Psoas muscle (tissue), 8 donors: ENCODE data around the gene IL1RN. TPM values are rescaled to one million over a fixed set of nuclear protein-coding genes. Genes with fewer than 3 reads are reported as not detected.
A peak's percentile ranks its signal among the peaks of the same experiment; 100 is the strongest.

Experiments
- ATAC-seq, 4 donors: fragments of 200-7000 bp; cut with Tn5 transposase; one replicate each; pipeline ENCODE4 v1.9.1; 2020; ENCODE audit warnings: moderate library complexity in 3 of 4, mild to moderate bottlenecking in 2 of 4
- DNase-seq, 2 donors: peaks; one replicate each; pipeline ENCODE4 v3.0.0-alpha.2; 2020
- H3K27ac ChIP-seq: fragments of 200-600 bp; one replicate; pipeline ENCODE4 v1.8.0; 2022
- H3K27me3 ChIP-seq, 3 donors: fragments of 200-600 bp in 1 of 3; one replicate each; pipeline versions ENCODE4 v1.6.1 to v1.8.0; 2013 to 2022; ENCODE audit warnings: low read length in 2 of 3, mild to moderate bottlenecking in 2 of 3, moderate library complexity in 1 of 3; ENCODE audit not compliant: insufficient read depth in 3 of 3
- H3K36me3 ChIP-seq, 2 donors: fragments of 200-600 bp in 1 of 2; one replicate each; pipeline versions ENCODE4 v1.6.1 to v1.8.0; 2013 to 2022; ENCODE audit warnings: low read depth in 1 of 2, mild to moderate bottlenecking in 1 of 2, moderate library complexity in 1 of 2; ENCODE audit not compliant: insufficient read depth in 1 of 2
- H3K4me1 ChIP-seq: fragments of 200-600 bp; one replicate; pipeline ENCODE4 v1.8.0; 2022
- H3K4me3 ChIP-seq: fragments of 200-600 bp; one replicate; pipeline ENCODE4 v1.8.0; 2022; ENCODE audit warnings: mild to moderate bottlenecking
- H3K9me3 ChIP-seq: fragments of 200-600 bp; one replicate; pipeline ENCODE4 v1.8.0; 2022
- WGBS, 3 donors: extraction: QIAGEN DNeasy Blood & Tissue Kit; methylation state at CpG; one replicate each; pipeline versions ENCODE4 v1.1.6 to v1.1.7; 2013; 5-methylcytosine and 5-hydroxymethylcytosine counted together
- intact Hi-C, 2 donors: fragments of 100-400 bp; cut with DNase I; formaldehyde crosslinking; loops; one replicate each; pipeline versions ENCODE4 v1.11.0 to v1.14.2; 2022
- polyA plus RNA-seq, 3 donors: library from polyadenylated mRNA; stranded (reverse); fragments of 200-250 nt; gene quantifications; one replicate each; pipeline ENCODE4 v1.2.3, GENCODE V29; 2013
- total RNA-seq, 4 donors: library from RNA; stranded (reverse); fragmentation: NEBNext Ultra II Directional in 2 of 4; extraction: Animal tissue kit (Norgen Biotek cat#: 25700) in 2 of 4; gene quantifications; one replicate each; pipeline versions ENCODE4 v1.2.1 to v1.2.4, GENCODE V29; 2021 to 2023
- TF ChIP-seq, protein P1 (sequence below): fragments of 200-600 bp; IDR thresholded peaks from one replicate; pipeline ENCODE4 v1.8.0; 2022; ENCODE audit warnings: antibody characterized with exemption
- donor health status: healthy with polysubstance abuse.
- donor health status: DM: no; HTN: no; CAD: no; lungs with moderate emphysema.
- donor health status: Bipolar disorder and iron deficiency.
- donor health status: healthy.
- donor health status: DM: yes; HTN: yes; CAD: no.
- donor health status: DM: no; HTN: no; CAD: no.
- donor health status: DM: no; HTN: no; CAD: no.
- donor health status: DM: yes; HTN: yes; CAD: no.

IL1RN gene
- total and polyA plus RNA-seq, 7 donors: 0.09 to 2.0 (median 0.24) TPM; not detected in 1

DNA sequence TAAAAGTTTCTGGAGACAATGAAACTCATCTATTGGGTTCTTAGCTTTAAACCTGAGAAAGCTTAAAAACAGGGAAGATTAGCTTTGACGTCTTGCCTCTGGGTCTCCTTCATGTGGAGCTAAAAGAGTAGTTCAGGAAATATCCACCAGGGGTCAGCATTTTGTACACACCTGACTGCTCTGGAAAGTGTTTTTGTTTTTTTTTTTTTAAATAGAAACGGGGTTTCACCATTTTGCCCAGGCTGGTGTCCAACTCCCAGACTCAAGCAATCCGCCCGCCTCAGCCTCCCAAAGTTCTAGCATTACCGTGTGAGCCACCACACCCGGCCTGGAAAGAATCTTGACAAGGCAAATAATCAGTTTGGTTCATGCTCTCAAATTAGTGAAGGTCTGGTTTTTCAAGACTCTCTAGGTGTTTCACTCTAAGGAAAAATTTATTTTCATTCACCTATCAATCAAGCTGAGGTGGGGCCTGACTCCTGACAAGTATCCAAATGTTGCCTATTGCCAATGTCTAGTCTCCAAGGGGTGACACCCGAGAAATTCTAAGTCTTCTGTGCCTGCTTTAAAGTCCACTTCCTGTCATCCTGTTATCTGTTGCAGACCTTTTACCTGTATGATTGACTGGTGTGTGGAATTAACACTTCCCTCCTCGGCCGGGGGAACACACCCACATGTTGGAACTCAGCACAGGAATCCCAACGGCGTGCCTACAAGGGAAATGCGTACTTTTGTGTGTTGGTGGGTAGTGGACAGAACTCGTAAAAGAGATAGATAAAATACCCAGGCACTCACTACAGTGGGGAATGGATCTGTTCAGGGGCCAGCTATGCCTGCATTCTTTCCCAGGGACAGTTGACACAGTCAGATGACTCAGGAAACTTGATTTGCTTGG is 11.3 kb downstream of the IL1RN start:
- H3K27ac ChIP-seq: no peak overlapping the region
- no peaks in the 10 kb centered on the region for H3K27me3 ChIP-seq
- no peaks in the 10 kb centered on the region for H3K4me1 ChIP-seq
- 42 to 45% (median 44%) methylated on average over 13 of the region's 13 CpGs for WGBS, 3 donors
- H3K4me3 ChIP-seq: no peak overlapping the region
- intact Hi-C loops: loop anchor here (5.0 to 10.0 kb wide), 4 partner anchors 59 to 254 kb away; no protein-coding TSS in a partner anchor
- TF ChIP-seq, protein P1, sequence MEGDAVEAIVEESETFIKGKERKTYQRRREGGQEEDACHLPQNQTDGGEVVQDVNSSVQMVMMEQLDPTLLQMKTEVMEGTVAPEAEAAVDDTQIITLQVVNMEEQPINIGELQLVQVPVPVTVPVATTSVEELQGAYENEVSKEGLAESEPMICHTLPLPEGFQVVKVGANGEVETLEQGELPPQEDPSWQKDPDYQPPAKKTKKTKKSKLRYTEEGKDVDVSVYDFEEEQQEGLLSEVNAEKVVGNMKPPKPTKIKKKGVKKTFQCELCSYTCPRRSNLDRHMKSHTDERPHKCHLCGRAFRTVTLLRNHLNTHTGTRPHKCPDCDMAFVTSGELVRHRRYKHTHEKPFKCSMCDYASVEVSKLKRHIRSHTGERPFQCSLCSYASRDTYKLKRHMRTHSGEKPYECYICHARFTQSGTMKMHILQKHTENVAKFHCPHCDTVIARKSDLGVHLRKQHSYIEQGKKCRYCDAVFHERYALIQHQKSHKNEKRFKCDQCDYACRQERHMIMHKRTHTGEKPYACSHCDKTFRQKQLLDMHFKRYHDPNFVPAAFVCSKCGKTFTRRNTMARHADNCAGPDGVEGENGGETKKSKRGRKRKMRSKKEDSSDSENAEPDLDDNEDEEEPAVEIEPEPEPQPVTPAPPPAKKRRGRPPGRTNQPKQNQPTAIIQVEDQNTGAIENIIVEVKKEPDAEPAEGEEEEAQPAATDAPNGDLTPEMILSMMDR: peak; percentile 74
- DNase-seq (no peak), ATAC-seq (peak; percentile 42 to 71 (median 51))
- no peaks in the 10 kb centered on the region for H3K36me3 ChIP-seq
- H3K9me3 ChIP-seq: no peaks in the 10 kb centered on the region

DNA sequence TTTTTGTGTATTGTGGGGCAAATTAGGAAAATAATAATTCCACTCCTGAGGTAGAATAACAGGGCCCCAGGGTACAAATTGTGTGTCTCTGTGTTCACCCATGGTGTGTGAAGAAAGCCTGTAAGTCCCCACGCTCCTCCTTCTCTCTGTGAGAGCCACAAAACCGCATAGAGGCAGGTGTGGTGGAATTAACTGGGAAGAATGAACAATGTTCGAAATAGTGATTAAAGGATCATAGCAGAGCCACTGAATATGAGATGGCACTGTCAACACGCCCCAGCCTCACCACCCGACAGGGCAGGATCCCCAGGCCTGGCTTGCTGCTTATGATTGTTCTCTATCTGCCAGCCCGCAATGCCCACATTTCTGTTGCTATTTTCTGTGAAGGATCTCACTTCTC is 14.1 kb downstream of the IL1RN start:
- intact Hi-C loops: no loop called here
- Histone ChIP-seq H3K9me3 (peaks cover 4% of the 10 kb centered on the region), H3K4me1 (no peaks in the 10 kb centered on the region), H3K36me3 (no peaks in the 10 kb centered on the region), H3K4me3 (no peak overlapping the region), H3K27me3 (no peaks in the 10 kb centered on the region), H3K27ac (no peak overlapping the region)
- 82 to 86% (median 83%) methylated on average over 6 of the region's 6 CpGs for WGBS, 3 donors
- no peak for ATAC-seq
- TF ChIP-seq, protein P1: no peak
- DNase-seq: no peak

DNA sequence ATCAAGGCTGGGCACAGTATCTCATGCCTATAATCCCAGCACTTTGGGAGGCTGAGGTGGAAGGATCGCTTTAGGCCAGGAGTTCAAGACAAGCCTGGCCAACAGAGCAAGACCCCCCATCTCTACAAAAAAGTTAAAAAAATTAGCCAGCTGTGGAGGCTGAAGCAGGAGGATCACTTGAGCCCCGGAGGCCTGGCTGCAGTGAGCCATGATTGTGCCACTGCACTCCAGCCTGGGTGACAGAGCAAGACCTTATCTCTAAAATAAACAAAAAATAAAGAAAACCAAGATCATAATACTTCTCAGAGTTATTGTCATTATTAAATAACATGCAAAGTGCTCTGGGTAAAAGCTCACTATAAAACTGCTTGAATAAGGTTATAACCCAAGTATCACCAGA is 14.9 kb downstream of the IL1RN start:
- no peak for ATAC-seq
- 87 to 92% (median 87%) methylated on average over 2 of the region's 2 CpGs for WGBS, 3 donors
- intact Hi-C loops: no loop called here
- Histone ChIP-seq H3K4me3 (no peak overlapping the region), H3K36me3 (no peaks in the 10 kb centered on the region), H3K27ac (no peak overlapping the region), H3K9me3 (peaks cover 4% of the 10 kb centered on the region), H3K27me3 (no peaks in the 10 kb centered on the region), H3K4me1 (no peaks in the 10 kb centered on the region)
- DNase-seq: no peak
- TF ChIP-seq, protein P1: no peak

DNA sequence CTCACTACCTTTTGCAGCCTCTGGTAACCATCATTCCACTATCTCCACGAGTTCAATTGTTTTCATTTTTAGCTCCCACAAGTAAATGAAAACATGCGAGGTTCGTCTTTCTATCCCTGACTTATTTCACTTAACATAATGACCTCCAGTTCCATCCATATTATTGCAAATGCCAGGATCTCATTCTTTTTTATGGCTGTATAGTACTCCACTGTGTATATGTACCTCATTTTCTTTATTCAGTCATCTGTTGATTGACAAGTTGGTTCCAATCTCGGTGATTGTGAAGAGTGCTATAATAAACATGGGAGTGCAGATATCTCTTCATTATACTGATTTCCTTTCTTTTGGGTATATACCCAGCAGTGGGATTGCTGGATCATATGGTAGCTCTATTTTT is 16.9 kb downstream of the IL1RN start:
- H3K27ac ChIP-seq: no peak overlapping the region
- H3K9me3 ChIP-seq: peaks cover 4% of the 10 kb centered on the region
- H3K27me3 ChIP-seq: no peaks in the 10 kb centered on the region
- intact Hi-C loops: no loop called here
- no peaks in the 10 kb centered on the region for H3K4me1 ChIP-seq
- TF ChIP-seq, protein P1: no peak
- H3K4me3 ChIP-seq: no peak overlapping the region
- 75 to 92% (median 89%) methylated on average over 4 of the region's 4 CpGs for WGBS, 3 donors
- DNase-seq (no peak), ATAC-seq (no peak)
- H3K36me3 ChIP-seq: no peaks in the 10 kb centered on the region
